NCI-H748 (cell line): Measurements from ENCODE around the gene DDX60.
"Not testable (repeated sequence)": the region's sequence is repeated elsewhere in the genome, so short reads cannot be mapped to it uniquely, and the experiment has no call there.

Experiments
- DNase-seq: peaks from one replicate; lab custom pipeline; 2025; ENCODE audit not compliant: unreplicated experiment; lab: John Stamatoyannopoulos, UW

DDX60 gene

GRCh38 chr4:168318266-168318895 is at the start of gene DDX60:
Gene DDX60, minus strand, starts transcription at chr4:168318752. Its CDS starts 7,493 bp downstream, at chr4:168311259.
- peak; percentile 69 for DNase-seq

GRCh38 chr4:168367065-168367464 is 48.5 kb upstream of the DDX60 start:
- no peak for DNase-seq

- DNase-seq = no peak
Observed at GRCh38 chr4:168362025-168362401, 43.5 kb upstream of the DDX60 start.

- DNase-seq = no peak
Observed at GRCh38 chr4:168361365-168362024, 42.9 kb upstream of the DDX60 start.

- DNase-seq = no peak
Observed at GRCh38 chr4:168360271-168360670, 41.7 kb upstream of the DDX60 start.

- DNase-seq = no peak
Observed at GRCh38 chr4:168357941-168358340, 39.4 kb upstream of the DDX60 start.

- no peak for DNase-seq
Observed at GRCh38 chr4:168353746-168354145, 35.2 kb upstream of the DDX60 start.

- no peak for DNase-seq
Observed at GRCh38 chr4:168337550-168337940, 19.0 kb upstream of the DDX60 start.

GRCh38 chr4:168336837-168337549 is 18.4 kb upstream of the DDX60 start:
- DNase-seq = no peak

- DNase-seq = no peak
Observed at GRCh38 chr4:168335621-168336020, 17.1 kb upstream of the DDX60 start.

- DNase-seq = no peak
Observed at GRCh38 chr4:168334053-168334452, 15.5 kb upstream of the DDX60 start.

- DNase-seq = not testable (repeated sequence)
Observed at GRCh38 chr4:168330575-168330974, 12.0 kb upstream of the DDX60 start.

GRCh38 chr4:168325591-168325990 is 7.0 kb upstream of the DDX60 start:
- no peak for DNase-seq

- no peak for DNase-seq
Observed at GRCh38 chr4:168321006-168321405, 2.5 kb upstream of the DDX60 start.

GRCh38 chr4:168319486-168320019 is 1.0 kb upstream of the DDX60 start:
- DNase-seq = no peak

GRCh38 chr4:168317621-168318020 is 931 bp downstream of the DDX60 start:
- no peak for DNase-seq

GRCh38 chr4:168309781-168310180 is 8.8 kb downstream of the DDX60 start:
- peak; percentile 31 for DNase-seq

GRCh38 chr4:168308912-168309311 is 9.6 kb downstream of the DDX60 start:
- no peak for DNase-seq

GRCh38 chr4:168306476-168306875 is 12.1 kb downstream of the DDX60 start:
- DNase-seq = no peak

- DNase-seq = peak; percentile 42
Observed at GRCh38 chr4:168304744-168305459, 13.7 kb downstream of the DDX60 start.

- not testable (repeated sequence) for DNase-seq
Observed at GRCh38 chr4:168303430-168303829, 15.1 kb downstream of the DDX60 start.
